OCI-LY1 (cell line): ENCODE measurements around the gene MTHFSD.

Source experiments
- EZH2 ChIP-seq: fragments of 200-600 bp; sonication (generic), shearing (Covaris generic); IDR thresholded peaks from 2 replicates; pipeline ENCODE4 v1.8.0; 2017; ENCODE audit warnings: borderline replicate concordance, mixed run types, mild to moderate bottlenecking, antibody characterized with exemption, low read length, moderate library complexity, mixed read lengths
- TF ChIP-seq, protein P1 (sequence below): fragments of 200-600 bp; sonication (generic), shearing (Covaris generic); IDR thresholded peaks from 2 replicates; pipeline ENCODE4 v1.5.1; 2017; ENCODE audit warnings: mild to moderate bottlenecking, antibody characterized with exemption, low read length, moderate library complexity, mixed read lengths

DNA sequence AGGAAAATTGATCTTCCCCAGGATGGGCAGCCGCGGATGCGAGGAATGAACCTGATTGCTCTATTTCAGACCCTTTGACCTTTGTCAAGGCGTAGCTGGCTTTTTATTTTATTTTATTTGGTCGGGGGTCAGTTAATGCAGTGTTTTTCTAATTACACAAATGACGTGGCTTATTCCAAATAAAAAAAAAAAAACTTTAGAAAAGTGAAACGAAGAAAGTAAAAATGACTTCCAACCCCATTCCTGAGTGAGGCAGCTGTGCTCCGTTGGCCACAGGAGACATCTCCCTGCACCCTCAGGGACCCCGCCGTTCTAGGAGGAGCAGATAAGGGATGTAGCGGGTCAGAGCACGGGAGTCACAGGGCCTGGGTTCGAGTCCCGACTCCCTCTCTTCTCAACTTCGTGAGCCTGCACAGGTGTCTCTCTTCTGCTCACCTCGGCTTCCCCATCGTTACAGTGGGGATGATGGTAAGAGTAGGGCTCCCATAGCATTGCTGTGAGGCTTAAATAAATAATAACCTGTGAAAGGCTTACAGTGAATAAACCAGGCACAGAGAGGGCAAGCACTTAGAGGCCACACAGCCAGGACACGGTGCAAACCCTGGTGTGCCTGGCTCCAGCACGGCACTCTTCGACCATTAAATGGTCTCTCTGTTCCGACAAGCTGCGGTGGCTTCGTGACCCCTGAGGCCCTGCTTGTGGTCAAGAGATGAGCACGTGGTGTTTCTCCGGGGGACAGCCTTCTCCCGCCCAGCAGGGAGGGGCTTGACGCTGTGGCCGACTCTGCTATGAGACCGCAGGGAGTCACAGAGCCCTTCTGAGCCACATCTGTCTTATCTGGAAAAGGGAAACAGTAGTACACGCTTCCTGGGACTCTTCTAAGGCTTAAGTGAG lies 34.5 kb downstream of the MTHFSD start:
- TF ChIP-seq, protein P1, sequence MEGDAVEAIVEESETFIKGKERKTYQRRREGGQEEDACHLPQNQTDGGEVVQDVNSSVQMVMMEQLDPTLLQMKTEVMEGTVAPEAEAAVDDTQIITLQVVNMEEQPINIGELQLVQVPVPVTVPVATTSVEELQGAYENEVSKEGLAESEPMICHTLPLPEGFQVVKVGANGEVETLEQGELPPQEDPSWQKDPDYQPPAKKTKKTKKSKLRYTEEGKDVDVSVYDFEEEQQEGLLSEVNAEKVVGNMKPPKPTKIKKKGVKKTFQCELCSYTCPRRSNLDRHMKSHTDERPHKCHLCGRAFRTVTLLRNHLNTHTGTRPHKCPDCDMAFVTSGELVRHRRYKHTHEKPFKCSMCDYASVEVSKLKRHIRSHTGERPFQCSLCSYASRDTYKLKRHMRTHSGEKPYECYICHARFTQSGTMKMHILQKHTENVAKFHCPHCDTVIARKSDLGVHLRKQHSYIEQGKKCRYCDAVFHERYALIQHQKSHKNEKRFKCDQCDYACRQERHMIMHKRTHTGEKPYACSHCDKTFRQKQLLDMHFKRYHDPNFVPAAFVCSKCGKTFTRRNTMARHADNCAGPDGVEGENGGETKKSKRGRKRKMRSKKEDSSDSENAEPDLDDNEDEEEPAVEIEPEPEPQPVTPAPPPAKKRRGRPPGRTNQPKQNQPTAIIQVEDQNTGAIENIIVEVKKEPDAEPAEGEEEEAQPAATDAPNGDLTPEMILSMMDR = no peak; the same call in none of the 2 replicates
- TF ChIP-seq EZH2 = no peak
